GM21367 (cell line): ENCODE measurements around the gene LCMT2.

Experiments used
- ATAC-seq: cut with Tn5 transposase; IDR thresholded peaks from one replicate; pipeline ENCODE4 v1.9.1; 2021; ENCODE audit not compliant: unreplicated experiment

LCMT2 gene

GRCh38 chr15:43329960-43330779 lies at the start of gene LCMT2:
Gene LCMT2 (minus strand): TSS chr15:43330573. CDS start chr15:43330489, 84 bp downstream.
- ATAC-seq = peak; percentile 78

GRCh38 chr15:43378601-43379000 lies 48.2 kb upstream of the LCMT2 start:
- ATAC-seq = no peak

GRCh38 chr15:43376017-43376705 lies 45.8 kb upstream of the LCMT2 start:
- no peak for ATAC-seq

GRCh38 chr15:43370975-43371974 lies 40.9 kb upstream of the LCMT2 start, which contains the start of the genes TUBGCP4 and ZSCAN29:
Gene TUBGCP4 (plus strand): TSS chr15:43371101. CDS start chr15:43371355, 254 bp downstream.
Gene ZSCAN29 (minus strand): TSS chr15:43371043. CDS start chr15:43369913, 1,130 bp downstream.
- ATAC-seq = peak; percentile 52

DNA sequence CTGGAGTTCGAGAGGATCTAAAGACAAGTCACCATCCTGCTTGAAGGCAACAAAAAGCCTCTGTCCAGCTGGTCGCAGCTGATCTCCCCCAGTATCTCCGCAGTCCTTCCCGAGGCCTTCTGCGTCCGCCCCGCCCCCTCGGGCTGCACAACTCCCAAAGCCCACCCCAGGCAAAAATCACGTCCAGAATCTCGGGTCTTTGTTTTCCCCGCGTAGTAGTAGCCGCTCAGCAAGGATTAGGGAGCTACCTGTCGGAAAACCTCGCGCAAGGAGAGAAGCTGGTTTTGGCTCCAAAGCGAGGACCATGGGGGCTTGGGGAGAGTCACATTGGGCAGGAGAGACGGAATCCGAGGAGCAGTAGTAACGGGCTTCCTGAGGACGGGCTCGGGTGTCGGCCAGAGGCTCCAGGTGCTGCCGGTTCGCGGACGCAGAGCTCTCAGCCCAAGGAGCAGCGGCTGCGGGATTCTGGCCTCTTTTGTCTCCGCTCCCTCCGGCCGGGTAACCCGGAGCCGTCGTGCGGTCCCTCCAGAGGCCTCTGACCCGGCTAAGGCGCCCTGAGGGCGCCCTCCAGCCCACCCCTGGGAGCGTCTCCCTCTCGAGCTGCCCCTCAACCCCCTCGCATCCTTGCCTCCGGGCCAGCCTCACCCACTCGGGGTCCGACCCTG lies 40.1 kb upstream of the LCMT2 start:
- peak; percentile 36 for ATAC-seq

DNA sequence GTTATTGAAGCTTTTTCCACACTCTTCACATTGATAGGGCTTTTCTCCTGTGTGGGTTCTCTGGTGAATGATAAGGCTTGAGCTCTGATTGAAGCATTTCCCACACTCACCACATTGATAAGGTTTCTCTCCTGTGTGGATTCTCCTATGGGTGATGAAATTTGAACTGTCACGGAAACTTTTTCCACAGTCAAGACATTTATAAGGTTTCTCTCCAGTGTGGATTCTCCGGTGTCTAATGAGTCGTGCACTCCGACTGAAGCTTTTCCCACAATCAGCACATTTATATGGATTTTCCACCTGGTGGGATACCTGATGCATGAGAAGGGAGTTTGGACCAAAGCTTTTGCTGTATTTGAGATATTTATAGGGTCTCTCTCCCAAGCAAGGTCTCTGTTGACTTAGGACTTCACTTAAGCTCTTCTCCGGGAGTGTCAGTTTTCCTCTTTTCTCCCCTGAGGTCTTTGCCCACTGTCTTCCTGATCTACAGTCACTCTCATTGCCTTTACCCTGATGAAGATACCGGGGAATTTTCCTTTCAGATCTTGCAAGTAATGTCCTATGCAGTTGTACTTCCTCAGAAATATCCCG lies 31.0 kb upstream of the LCMT2 start:
- no peak for ATAC-seq

DNA sequence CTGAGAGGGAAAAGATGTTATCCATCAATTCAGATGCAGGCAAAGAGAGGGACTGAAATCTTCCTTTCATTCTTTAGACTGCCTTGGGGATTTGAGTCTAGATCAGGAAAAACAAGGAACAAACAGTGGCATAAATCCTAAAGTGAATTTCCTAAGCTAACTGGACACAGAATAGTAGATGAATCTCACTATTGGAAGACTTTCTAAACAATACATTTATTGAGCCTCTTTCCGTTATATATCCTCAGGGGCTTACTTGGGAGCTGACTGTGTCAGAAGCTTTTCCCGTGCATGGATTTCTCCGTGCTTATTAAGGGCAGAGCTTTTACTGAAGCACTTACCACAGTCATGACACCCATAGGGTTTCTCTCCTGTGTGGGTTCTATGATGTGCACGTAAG lies 30.4 kb upstream of the LCMT2 start:
- no peak for ATAC-seq

- ATAC-seq = no peak
Measured at GRCh38 chr15:43352693-43353382, 22.5 kb upstream of the LCMT2 start.

DNA sequence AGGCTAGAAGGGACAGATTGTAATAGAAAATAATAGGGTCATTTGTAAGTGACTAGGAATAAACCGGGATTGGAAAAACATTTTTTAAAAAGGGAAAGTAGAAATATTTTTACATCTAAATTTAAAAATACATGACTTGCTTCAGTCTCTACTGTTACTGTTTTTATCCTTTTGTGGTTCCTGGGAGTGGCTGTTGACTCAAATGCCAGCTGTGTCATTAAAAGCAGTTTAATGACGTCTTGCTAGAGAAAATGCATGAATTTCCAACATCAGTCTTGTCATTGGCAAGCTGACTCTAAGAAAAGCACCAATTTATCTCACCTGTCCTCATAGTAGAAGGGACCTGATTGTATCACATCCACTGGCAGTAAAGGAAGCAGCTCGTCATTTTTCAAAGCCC lies 16.7 kb upstream of the LCMT2 start:
- no peak for ATAC-seq

GRCh38 chr15:43346305-43346704 lies 15.9 kb upstream of the LCMT2 start:
- ATAC-seq = no peak

DNA sequence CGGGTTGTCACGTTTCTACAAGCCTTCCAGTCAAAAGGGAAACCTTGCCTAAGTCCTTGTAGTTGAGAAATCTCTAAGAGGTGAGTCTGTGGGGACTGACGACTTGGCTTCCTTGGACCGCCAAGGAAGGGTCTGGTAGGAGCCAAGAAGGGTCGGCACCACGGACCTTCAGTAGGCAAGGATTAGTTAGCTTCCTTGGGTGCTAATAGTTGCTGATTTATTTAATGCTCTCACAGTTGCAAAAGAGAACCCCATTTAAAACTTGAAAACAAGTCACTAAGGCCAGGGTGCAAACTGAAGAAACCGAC lies 361 bp upstream of the LCMT2 start:
- ATAC-seq = peak; percentile 21

DNA sequence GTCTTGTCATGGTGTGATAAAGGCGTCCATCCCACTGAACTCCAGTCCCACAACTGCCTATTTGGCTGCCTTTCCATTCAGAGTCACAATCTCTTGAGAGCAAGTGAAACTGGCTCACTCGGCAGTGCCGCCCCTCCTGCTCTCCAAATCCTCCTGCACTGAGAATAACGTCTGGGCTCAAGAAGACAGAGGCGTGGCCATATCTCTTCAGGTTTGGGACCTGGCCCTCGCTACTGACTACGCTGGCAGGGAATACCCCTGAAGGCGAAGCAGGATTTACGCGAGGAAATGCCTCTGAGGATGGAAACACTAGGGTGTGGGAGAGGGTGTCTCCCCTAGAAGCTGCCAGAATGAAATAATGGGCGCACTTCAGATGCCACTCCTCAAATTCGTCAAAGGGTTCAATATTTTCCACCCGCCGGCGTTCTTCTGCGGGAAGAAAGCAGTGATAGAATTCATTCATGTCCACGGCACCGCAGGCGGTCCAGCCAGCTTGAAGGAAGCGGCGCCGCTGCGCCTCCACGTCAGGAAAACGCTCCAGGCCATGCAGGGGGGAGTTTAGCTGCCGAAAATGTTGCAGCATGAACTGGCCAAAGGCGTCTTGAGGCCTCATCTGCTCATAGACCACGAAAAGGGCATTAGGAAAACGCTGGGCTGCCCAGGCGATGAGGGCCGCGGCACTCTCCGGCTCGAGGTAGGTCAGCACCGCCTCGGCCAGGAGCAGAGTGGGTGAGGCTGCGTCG lies 985 bp downstream of the LCMT2 start:
- ATAC-seq = no peak

- ATAC-seq = no peak
Measured at GRCh38 chr15:43325039-43325684, 5.2 kb downstream of the LCMT2 start.

DNA sequence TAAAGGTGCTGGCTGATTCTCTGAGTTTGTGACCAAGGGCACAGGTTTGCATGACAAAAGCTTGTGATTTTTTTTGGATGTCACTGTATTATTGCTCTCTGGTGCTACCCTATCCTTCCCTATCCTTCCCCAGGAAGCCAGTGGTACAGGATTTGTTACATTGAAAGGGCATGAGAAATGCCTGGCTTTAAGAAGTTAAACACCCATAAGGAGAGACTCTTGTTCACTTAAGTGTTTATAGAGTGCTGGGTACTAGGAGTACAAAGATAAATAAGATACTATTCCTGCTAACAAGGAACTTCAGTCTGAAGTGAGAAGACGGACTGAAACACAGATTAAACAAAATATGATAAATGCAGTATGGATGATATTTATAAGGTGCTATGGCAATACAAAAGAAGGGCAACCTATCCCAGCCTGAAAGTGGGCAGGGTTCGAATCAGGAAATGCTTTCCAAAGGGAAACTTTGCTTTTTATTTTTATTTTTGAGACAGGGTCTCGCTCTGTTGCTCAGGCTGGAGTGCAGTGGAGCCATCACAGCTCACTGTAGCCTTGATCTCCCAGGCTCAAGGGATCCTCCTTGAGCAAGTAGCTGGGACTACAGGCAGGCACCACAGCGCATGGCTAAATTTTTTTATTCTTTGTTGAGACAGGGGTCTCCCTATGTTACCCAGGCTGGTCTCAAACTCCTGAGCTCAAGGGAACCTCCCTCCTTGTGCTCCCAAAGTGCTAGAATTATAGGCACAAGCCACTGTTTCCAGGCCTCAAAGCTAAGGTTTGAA lies 11.2 kb downstream of the LCMT2 start:
- ATAC-seq = no peak

- ATAC-seq = no peak
Measured at GRCh38 chr15:43317566-43318184, 12.7 kb downstream of the LCMT2 start.

DNA sequence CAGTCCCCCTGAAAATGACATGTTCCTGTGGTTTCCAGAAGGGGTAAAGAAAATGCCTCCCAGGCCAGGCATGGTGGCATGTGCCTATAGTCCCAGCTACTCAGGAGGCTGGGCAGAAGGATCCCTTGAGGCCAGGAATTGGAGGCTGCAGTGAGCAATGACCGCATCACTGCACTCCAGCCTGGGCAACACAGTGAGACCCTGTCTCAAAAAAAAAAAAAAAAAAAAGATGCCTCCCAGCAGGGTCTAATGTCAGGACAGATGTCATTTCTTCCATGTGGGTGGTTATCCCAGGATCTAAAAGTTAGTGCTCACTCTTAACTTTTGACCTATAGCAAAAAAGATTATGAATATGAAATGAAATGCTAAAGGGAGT lies 13.4 kb downstream of the LCMT2 start:
- ATAC-seq = no peak
